Mammary epithelial cell (primary cell): Measurements from ENCODE around the gene ZNF24.

Experiments used
- EZH2 ChIP-seq: IDR thresholded peaks from 2 replicates; pipeline ENCODE4 v1.6.1; 2012; ENCODE audit warnings: low read length, inconsistent platforms, borderline replicate concordance
- TF ChIP-seq, protein P1 (sequence below), 2 donors: IDR thresholded peaks in 1 of 2; conservative IDR thresholded peaks in 1 of 2; 2 replicates each; pipeline ENCODE4 v1.5.1; 2011 to 2012; ENCODE audit warnings: inconsistent platforms in 2 of 2, low read length in 2 of 2, mild to moderate bottlenecking in 2 of 2, control low read depth in 1 of 2, low read depth in 1 of 2; ENCODE audit not compliant: insufficient read depth in 1 of 2; ENCODE audit errors: extremely low read depth in 1 of 2

DNA sequence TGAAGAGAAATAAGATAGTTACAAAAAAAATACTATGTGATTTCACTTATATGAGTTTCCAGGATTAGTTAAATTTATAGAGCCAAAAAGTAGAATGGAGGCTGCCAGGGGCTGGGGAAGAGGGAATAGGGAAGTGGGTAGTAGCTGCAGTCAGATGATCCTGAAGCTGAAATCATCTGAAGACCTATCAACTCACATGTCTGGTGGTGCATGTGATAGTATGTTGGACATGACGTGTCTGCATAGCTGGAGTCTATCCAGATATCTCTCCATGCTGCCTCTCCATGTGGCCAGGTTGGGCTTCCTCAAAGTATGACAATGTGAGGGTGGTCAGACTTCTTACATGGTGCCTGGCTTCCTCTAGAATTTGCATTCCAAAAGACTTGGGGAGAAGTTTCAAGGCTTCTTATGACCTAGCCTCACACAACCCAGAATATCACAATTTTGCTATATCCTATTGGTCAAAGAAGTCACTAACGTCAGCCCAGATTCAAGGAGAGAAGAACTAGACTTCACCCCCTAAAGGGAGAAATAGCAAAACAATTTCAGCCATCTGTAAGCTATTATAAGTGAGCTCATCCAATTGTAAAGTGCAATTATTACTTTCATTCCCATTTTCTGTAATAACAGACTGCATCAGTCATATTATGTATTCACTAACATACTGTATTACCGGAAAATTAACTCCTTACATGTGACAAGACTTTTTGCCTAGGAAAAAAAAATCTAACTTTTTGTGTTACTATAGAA lies 46.9 kb upstream of the ZNF24 start:
- no peak for TF ChIP-seq EZH2
- TF ChIP-seq, protein P1, sequence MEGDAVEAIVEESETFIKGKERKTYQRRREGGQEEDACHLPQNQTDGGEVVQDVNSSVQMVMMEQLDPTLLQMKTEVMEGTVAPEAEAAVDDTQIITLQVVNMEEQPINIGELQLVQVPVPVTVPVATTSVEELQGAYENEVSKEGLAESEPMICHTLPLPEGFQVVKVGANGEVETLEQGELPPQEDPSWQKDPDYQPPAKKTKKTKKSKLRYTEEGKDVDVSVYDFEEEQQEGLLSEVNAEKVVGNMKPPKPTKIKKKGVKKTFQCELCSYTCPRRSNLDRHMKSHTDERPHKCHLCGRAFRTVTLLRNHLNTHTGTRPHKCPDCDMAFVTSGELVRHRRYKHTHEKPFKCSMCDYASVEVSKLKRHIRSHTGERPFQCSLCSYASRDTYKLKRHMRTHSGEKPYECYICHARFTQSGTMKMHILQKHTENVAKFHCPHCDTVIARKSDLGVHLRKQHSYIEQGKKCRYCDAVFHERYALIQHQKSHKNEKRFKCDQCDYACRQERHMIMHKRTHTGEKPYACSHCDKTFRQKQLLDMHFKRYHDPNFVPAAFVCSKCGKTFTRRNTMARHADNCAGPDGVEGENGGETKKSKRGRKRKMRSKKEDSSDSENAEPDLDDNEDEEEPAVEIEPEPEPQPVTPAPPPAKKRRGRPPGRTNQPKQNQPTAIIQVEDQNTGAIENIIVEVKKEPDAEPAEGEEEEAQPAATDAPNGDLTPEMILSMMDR (conservative IDR thresholded peaks at IDR 0.05 in 1 of 2, IDR thresholded peaks at IDR 0.05 in 1 of 2; ENCODE audit: extremely low read depth in 1 of 2, insufficient read depth in 1 of 2, low read depth in 1 of 2, low read length in 2 of 2), result no peak
